SH-SY5Y (cell line): ENCODE measurements around the gene RELA.

Source experiments
- GATA2 ChIP-seq: IDR thresholded peaks from 2 replicates; pipeline ENCODE4 v1.6.1; 2011; ENCODE audit warnings: mild to moderate bottlenecking, low read depth, low read length
- GATA3 ChIP-seq: IDR thresholded peaks from 2 replicates; pipeline ENCODE4 v1.6.1; 2011; ENCODE audit warnings: low read depth, mild to moderate bottlenecking, low read length, moderate library complexity

GRCh38 chr11:65627202-65627601 is 35.5 kb downstream of the RELA start:
- TF ChIP-seq GATA2 (no peak), GATA3 (no peak)
